Activated CD8-positive, alpha-beta memory T cell treated with anti-CD3 and anti-CD28 coated beads for 48 hours (primary cell): ENCODE data around the gene TSPAN9.

Experiments used
- DNase-seq, 3 experiments: peaks; one replicate each; pipeline ENCODE4 v3.0.0-alpha.2; 2020; ENCODE audit warnings: low read depth in 2 of 3, low spot score in 2 of 3

TSPAN9 gene

GRCh38 chr12:3184485-3184884 lies 107.3 kb downstream of the TSPAN9 start:
- DNase-seq: no peak

GRCh38 chr12:3185260-3185870 lies 108.2 kb downstream of the TSPAN9 start:
- DNase-seq: no peak

- DNase-seq: no peak
Measured at GRCh38 chr12:3186546-3187215, 109.5 kb downstream of the TSPAN9 start.

- DNase-seq: no peak
Measured at GRCh38 chr12:3187846-3188770, 110.9 kb downstream of the TSPAN9 start.

GRCh38 chr12:3189282-3189681 lies 112.1 kb downstream of the TSPAN9 start:
- DNase-seq: no peak

GRCh38 chr12:3190101-3190500 lies 112.9 kb downstream of the TSPAN9 start:
- DNase-seq: no peak

GRCh38 chr12:3191450-3191849 lies 114.3 kb downstream of the TSPAN9 start:
- no peak for DNase-seq

GRCh38 chr12:3192221-3192620 lies 115.0 kb downstream of the TSPAN9 start:
- DNase-seq: no peak

GRCh38 chr12:3193131-3193530 lies 116.0 kb downstream of the TSPAN9 start:
- no peak for DNase-seq

- DNase-seq: no peak
Measured at GRCh38 chr12:3193755-3194154, 116.6 kb downstream of the TSPAN9 start.

- no peak for DNase-seq
Measured at GRCh38 chr12:3195337-3195736, 118.2 kb downstream of the TSPAN9 start.

- no peak for DNase-seq
Measured at GRCh38 chr12:3195859-3196483, 118.8 kb downstream of the TSPAN9 start.

- no peak for DNase-seq
Measured at GRCh38 chr12:3196488-3196887, 119.3 kb downstream of the TSPAN9 start.

GRCh38 chr12:3197131-3197818 lies 120.1 kb downstream of the TSPAN9 start:
- DNase-seq: no peak

GRCh38 chr12:3199551-3200031 lies 122.4 kb downstream of the TSPAN9 start:
- no peak for DNase-seq

- DNase-seq: no peak
Measured at GRCh38 chr12:3200032-3200617, 122.9 kb downstream of the TSPAN9 start.

GRCh38 chr12:3200814-3201233 lies 123.6 kb downstream of the TSPAN9 start:
- no peak for DNase-seq

GRCh38 chr12:3201339-3202051 lies 124.3 kb downstream of the TSPAN9 start:
- DNase-seq: no peak

GRCh38 chr12:3202096-3202495 lies 124.9 kb downstream of the TSPAN9 start:
- DNase-seq: no peak
